AG04450 (cell line): ENCODE data around the gene ZNF680. TPM values are rescaled to one million over a fixed set of nuclear protein-coding genes. Genes with fewer than 3 reads are reported as not detected.
A peak's percentile ranks its signal among the peaks of the same experiment; 100 is the strongest.
"Not testable (repeated sequence)": the region's sequence is repeated elsewhere in the genome, so short reads cannot be mapped to it uniquely, and the experiment has no call there.

Source experiments
- CTCF ChIA-PET: fragments of 300-600, 350-600 bp; formaldehyde crosslinking; extraction: SDS; loops from one replicate; lab custom pipeline; 2022; ENCODE audit warnings: antibody characterized with exemption, inconsistent platforms; lab: Charles Lee
- POLR2A ChIA-PET: fragments of 350-600 bp; formaldehyde crosslinking; extraction: SDS; loops from one replicate; lab custom pipeline; 2021; ENCODE audit warnings: antibody characterized with exemption, inconsistent platforms; lab: Yijun Ruan, JAX
- DNase-seq: peaks from one replicate; pipeline ENCODE4 v3.0.0-alpha.2; 2011; ENCODE audit warnings: low read depth, low spot score
- H3K27ac ChIP-seq: one replicate; pipeline ENCODE4 v1.5.1; 2012; ENCODE audit warnings: low read depth, low read length, control low read depth
- H3K27me3 ChIP-seq: one replicate; pipeline ENCODE4 v1.6.0; 2012; ENCODE audit warnings: low read length; ENCODE audit not compliant: control insufficient read depth, insufficient read depth
- H3K4me3 ChIP-seq: 2 replicates; pipeline ENCODE4 v1.5.1; 2011; ENCODE audit warnings: mild to moderate bottlenecking, low read depth, low read length, control low read depth
- H3K9me3 ChIP-seq: 2 replicates; pipeline ENCODE4 v1.5.1; 2012; ENCODE audit warnings: low read length; ENCODE audit not compliant: control insufficient read depth, insufficient read depth
- polyA plus RNA-seq: library from polyadenylated mRNA; depleted of rRNA; stranded (reverse); fragments of >200 nt; gene quantifications from 2 replicates; pipeline ENCODE4 v1.2.3, GENCODE V29; 2011
- TF ChIP-seq, protein P1 (sequence below): IDR thresholded peaks from 2 replicates; pipeline ENCODE4 v1.5.1; 2011; ENCODE audit warnings: low read depth, low read length, control low read depth, inconsistent platforms

The ZNF680 gene
- polyA plus RNA-seq, 1 experiment: 2.9 TPM

DNA sequence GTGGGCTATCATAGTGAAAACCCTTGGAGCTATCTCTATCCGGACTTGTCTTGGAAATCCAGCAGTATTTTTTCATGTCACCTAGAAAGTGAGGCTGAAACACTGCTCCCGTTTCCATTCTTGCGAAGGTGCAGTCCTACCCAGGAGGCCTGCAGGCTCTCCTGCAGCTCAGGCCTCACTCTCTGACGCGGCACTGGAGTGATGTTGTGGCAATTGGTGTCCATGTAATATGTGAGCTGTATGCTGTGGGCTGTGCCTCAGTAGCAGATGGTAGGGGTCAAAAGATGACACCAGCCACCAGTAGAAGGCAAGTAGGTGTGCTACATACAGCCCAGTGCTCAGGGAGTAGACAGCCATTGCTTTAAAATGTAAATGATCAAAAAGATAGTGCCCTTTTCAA is 28.1 kb upstream of the ZNF680 start:
- DNase-seq: no peak
- ChIA-PET CTCF (no interaction called here), POLR2A (no interaction called here)
- Histone ChIP-seq H3K27ac (no peak overlapping the region), H3K9me3 (peaks cover 6% of the 10 kb centered on the region; the same call in 1 of the 2 replicates), H3K4me3 (no peak overlapping the region), H3K27me3 (no peaks in the 10 kb centered on the region)
- TF ChIP-seq, protein P1, sequence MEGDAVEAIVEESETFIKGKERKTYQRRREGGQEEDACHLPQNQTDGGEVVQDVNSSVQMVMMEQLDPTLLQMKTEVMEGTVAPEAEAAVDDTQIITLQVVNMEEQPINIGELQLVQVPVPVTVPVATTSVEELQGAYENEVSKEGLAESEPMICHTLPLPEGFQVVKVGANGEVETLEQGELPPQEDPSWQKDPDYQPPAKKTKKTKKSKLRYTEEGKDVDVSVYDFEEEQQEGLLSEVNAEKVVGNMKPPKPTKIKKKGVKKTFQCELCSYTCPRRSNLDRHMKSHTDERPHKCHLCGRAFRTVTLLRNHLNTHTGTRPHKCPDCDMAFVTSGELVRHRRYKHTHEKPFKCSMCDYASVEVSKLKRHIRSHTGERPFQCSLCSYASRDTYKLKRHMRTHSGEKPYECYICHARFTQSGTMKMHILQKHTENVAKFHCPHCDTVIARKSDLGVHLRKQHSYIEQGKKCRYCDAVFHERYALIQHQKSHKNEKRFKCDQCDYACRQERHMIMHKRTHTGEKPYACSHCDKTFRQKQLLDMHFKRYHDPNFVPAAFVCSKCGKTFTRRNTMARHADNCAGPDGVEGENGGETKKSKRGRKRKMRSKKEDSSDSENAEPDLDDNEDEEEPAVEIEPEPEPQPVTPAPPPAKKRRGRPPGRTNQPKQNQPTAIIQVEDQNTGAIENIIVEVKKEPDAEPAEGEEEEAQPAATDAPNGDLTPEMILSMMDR: no peak

DNA sequence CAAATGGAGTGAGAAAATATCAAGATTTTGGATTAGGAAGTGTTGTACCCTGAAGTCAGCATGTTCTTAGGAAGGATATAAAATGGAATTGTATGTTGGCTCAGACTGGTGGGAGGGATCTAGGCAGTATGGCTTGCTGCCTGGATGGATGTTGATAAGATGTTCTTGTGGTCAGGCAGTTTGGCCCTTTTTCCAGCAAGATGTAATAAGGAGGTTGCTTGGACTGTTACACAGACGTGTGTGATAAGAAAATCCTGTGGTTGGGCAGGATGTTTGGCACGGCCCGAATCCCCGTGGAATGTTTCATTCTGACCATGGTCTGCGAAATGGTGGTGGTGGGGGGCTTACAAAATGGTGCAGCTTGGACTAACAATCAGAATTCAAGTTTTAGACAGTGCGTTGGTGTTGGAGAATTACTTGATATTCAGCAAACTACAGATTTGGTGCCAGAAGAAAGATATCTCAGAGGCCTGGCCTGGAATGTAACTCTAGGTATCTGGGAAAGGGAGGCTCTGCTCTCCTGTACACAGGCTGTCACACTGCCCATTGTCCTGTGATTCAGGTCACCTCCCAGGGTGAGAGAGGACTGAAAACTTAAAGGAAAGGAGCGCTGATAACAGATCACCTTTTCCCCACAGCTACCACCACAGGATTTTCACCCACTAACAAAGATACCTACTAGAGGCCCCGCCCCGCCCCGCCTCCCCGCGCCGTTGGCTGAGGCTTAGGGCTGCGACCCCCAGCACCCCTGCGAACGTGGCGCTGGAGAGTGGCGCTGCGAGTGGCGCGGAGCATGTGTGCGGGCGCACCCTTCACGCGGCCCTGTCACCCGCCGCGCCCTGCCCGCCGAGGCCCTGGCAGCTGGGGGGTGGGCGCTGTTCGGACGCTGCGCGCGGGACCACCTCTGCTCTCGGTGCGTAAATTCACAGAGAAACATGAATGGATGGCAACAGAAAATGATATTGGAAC is 19.3 kb upstream of the ZNF680 start:
- TF ChIP-seq, protein P1: no peak
- POLR2A ChIA-PET: no interaction called here
- Histone ChIP-seq H3K9me3 (peaks cover 12% of the 10 kb centered on the region), H3K4me3 (no peak overlapping the region), H3K27me3 (no peaks in the 10 kb centered on the region), H3K27ac (no peak overlapping the region)
- CTCF ChIA-PET: no interaction called here
- no peak for DNase-seq

DNA sequence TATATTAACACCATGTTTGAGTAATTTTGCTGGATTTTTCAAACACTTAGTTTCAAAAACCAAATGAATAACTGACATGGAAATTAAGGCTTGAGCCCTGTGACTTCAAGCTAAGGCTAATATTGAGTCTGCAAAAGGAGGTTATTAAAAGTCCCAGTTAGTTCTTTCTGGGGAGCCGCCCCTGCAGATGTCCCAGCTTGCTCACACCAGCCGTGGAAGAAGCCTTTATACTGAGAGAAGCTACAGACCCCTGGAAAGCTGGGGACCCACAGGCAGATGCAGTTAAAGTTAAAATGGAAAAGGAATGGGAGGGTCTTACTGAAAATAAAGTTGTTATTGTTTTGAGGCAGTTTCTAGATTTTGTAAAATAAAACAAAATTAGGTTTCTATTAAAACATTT is 18.5 kb upstream of the ZNF680 start:
- H3K27ac ChIP-seq: no peak overlapping the region
- POLR2A ChIA-PET: no interaction called here
- H3K4me3 ChIP-seq: no peak overlapping the region
- TF ChIP-seq, protein P1: no peak
- CTCF ChIA-PET: no interaction called here
- H3K27me3 ChIP-seq: no peaks in the 10 kb centered on the region
- DNase-seq: no peak
- H3K9me3 ChIP-seq: peaks cover 16% of the 10 kb centered on the region

DNA sequence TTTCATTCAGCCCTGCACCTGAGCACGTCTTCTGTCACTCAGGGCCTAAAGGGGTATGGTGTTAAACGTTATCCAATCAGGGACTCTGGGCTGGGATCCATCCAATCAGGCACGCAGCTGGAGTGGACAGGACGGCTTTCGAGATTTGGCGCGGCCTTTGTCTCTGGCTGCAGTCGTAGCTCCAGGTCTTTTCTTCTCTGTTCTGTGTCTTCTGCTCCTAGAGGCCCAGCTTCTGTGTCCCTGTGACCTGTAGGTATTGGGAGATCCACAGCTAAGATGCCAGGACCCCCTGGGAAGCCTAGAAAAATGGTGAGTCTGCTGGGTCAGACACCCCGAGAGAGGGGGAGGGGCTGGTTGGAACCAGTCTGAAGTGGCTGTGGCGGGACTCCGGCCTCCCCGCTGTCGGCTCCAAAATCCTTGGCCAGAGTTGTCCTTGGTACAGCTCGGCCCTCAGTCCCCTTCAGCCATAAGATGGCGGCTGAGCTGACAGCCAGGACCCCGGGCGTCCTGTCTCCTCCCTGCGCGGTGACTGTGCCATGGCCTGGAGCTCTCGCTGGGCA is 11.7 kb upstream of the ZNF680 start:
- peaks cover 23% of the 10 kb centered on the region for H3K9me3 ChIP-seq
- peaks cover under 1% of the 10 kb centered on the region for H3K27me3 ChIP-seq
- no peak overlapping the region for H3K27ac ChIP-seq
- ChIA-PET CTCF (no interaction called here), POLR2A (no interaction called here)
- DNase-seq: no peak
- TF ChIP-seq, protein P1: no peak
- peak overlapping the region; percentile 50 for H3K4me3 ChIP-seq

DNA sequence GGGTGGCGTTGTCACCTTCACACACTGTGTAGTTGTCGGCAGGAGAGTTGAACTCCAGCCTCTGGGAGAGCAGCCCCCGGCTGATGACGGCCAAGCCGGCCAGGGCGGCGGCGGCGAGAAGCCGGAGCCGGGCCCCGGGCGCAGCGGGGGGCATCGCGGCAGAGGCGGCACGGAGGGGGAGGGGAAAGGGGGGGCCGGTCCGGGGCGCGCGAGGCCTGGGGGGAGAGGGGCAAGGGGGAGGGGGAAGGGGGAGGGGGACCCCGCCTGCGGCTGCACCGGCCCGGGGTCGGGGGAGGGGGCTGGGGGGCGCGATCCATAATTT is 7.4 kb upstream of the ZNF680 start:
- DNase-seq, H3K27me3 ChIP-seq, H3K27ac ChIP-seq, CTCF ChIA-PET, POLR2A ChIA-PET: not testable (repeated sequence)
- H3K9me3 ChIP-seq: peaks cover 24% of the 10 kb centered on the region
- peak overlapping the region; percentile 40; the same call in 1 of the 2 replicates for H3K4me3 ChIP-seq
